ENCODE measurements around the gene SYNPO2L. TPM values are rescaled to one million over a fixed set of nuclear protein-coding genes. Genes with fewer than 3 reads are reported as not detected.

SYNPO2L gene
- total and polyA plus RNA-seq, 10 donors, result 0.02 to 0.23 (median 0.06) TPM; not detected in 5

DNA sequence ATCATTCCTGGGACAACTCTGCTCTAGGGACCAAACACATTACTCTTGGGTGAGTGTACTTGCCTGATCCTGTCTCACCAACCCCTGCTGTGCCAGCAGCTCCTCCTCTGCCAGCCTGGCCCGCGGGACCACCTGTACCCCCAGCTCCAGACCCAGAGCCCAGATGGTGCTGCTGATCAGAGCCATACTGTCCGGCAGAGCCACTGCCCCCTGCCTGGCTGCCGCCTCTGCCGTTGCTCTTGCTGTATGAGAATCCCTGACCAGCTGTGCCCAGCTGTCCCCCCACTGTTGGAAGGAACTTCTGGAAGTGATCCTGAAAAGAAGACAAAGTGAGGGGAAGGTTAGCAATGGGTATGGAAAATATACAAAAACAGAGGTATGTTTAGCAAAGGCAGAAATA, 21.4 kb downstream of the SYNPO2L start:
- no peaks in the 10 kb centered on the region for H3K4me1 ChIP-seq
- no peaks in the 10 kb centered on the region for H3K27me3 ChIP-seq (replicated peaks in 1 of 7)
- no peaks in the 10 kb centered on the region for H3K9me3 ChIP-seq
- 73 to 80% (median 78%) methylated on average over 5 of the region's 5 CpGs for WGBS, 5 donors
- no peaks in the 10 kb centered on the region for H3K36me3 ChIP-seq
- TF ChIP-seq POLR2A (IDR thresholded peaks at IDR 0.05) (no peak), CTCF (IDR thresholded peaks at IDR 0.05 in 8 of 11, conservative IDR thresholded peaks at IDR 0.05 in 3 of 11) (no peak), POLR2AphosphoS5 (IDR thresholded peaks at IDR 0.05) (no peak)
- H3K27ac ChIP-seq, result no peak overlapping the region
- H3K4me3 ChIP-seq, result no peak overlapping the region
- no peak for DNase-seq
- intact Hi-C loops (cut with DNase I; ENCODE audit: low total_unique reads), result no loop called here

DNA sequence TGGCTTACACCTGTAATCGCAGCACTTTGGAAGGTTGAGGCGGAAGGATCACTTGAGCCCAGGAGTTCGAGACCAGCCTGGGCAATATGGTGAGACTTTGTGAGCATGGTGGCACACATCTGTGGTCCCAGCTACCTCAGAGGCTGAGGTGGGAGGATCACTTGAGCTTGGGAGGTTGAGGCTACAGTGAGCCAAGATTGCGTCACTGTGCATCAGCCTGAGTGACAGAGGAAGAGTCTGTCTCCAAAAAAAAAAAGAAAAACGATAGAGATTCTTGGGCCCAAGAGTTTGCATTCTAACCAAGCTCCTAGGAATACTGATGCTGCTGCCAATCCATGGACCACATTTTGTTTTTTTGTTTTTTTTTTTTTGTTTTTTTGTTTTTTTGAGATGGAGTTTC, 26.7 kb downstream of the SYNPO2L start:
- whole genome bisulfite sequencing, 5 donors, result 85 to 94% (median 92%) methylated on average over 5 of the region's 5 CpGs
- no peak for DNase-seq
- intact Hi-C loops (cut with DNase I; ENCODE audit: low total_unique reads), result no loop called here

DNA sequence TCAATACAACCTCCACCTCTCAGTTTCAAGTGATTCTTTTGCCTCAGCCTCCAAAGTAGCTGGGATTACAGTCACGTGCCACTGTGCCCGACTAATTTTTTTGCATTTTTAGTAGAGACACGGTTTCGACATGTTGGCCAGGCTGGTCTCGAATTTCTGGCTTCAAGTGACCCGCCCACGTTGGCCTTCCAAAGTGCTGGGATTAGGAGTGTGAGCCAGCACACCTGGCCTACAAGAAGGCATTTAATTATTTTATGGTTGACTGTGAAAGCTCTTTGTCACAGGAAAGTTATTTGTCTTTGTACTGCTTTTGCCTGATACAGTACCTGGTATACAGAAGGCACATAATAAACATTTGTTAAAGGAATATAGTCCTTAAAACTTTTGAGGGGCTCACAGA, 27.4 kb downstream of the SYNPO2L start:
- H3K36me3 ChIP-seq, result no peaks in the 10 kb centered on the region
- H3K4me3 ChIP-seq, result no peak overlapping the region
- no peak overlapping the region for H3K27ac ChIP-seq
- H3K27me3 ChIP-seq (replicated peaks in 1 of 7), result no peaks in the 10 kb centered on the region
- WGBS, 5 donors, result 78 to 95% (median 90%) methylated on average over 7 of the region's 7 CpGs
- peaks cover 6 to 21% (median 16%) of the 10 kb centered on the region in 6 donors for H3K4me1 ChIP-seq
- no peak for DNase-seq
- no peaks in the 10 kb centered on the region for H3K9me3 ChIP-seq
- intact Hi-C loops (cut with DNase I; ENCODE audit: low total_unique reads), result no loop called here
- TF ChIP-seq POLR2A (IDR thresholded peaks at IDR 0.05), result no peak
- no peak for TF ChIP-seq POLR2AphosphoS5 (IDR thresholded peaks at IDR 0.05)
- TF ChIP-seq CTCF (IDR thresholded peaks at IDR 0.05 in 8 of 11, conservative IDR thresholded peaks at IDR 0.05 in 3 of 11), result no peak

More for the DNA sequence above, 26.7 kb downstream of the SYNPO2L start:
- Histone ChIP-seq H3K27me3 (replicated peaks in 1 of 7) (no peaks in the 10 kb centered on the region), H3K4me3 (no peak overlapping the region), H3K27ac (no peak overlapping the region), H3K4me1 (peaks cover 6 to 21% (median 16%) of the 10 kb centered on the region in 6 donors), H3K36me3 (no peaks in the 10 kb centered on the region), H3K9me3 (no peaks in the 10 kb centered on the region)
- no peak for TF ChIP-seq POLR2AphosphoS5 (IDR thresholded peaks at IDR 0.05)
- no peak for TF ChIP-seq CTCF (IDR thresholded peaks at IDR 0.05 in 8 of 11, conservative IDR thresholded peaks at IDR 0.05 in 3 of 11)
- TF ChIP-seq POLR2A (IDR thresholded peaks at IDR 0.05), result no peak

DNA sequence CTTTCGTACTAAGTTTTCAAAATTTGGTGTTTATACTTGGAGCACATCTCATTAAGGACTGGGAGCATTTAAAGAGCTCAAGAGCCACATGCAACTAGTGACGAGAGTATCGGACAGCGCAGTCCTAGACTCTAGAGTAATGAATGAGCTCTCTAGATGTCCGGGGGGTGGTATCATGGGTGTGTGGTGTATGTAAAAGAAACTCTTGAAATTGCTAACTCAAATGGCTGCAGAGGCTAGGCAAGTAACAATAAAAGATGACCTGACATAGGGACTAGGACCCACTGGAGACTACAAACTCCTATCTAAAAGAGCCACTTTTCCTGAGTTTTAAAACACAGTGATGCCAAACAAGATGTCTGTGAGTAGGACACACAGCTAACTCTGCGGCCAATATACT, 28.5 kb downstream of the SYNPO2L start:
- intact Hi-C loops (cut with DNase I; ENCODE audit: low total_unique reads), result no loop called here
- 93 to 97% (median 97%) methylated on average over 6 of the region's 6 CpGs for WGBS, 5 donors

More for the DNA sequence above, 28.5 kb downstream of the SYNPO2L start:
- Histone ChIP-seq H3K9me3 (no peaks in the 10 kb centered on the region), H3K4me3 (no peak overlapping the region), H3K27me3 (replicated peaks in 1 of 7) (no peaks in the 10 kb centered on the region), H3K36me3 (no peaks in the 10 kb centered on the region), H3K27ac (no peak overlapping the region), H3K4me1 (peaks cover 6 to 21% (median 16%) of the 10 kb centered on the region in 6 donors)
- no peak for DNase-seq
- TF ChIP-seq POLR2AphosphoS5 (IDR thresholded peaks at IDR 0.05), result no peak
- no peak for TF ChIP-seq POLR2A (IDR thresholded peaks at IDR 0.05)
- no peak for TF ChIP-seq CTCF (IDR thresholded peaks at IDR 0.05 in 8 of 11, conservative IDR thresholded peaks at IDR 0.05 in 3 of 11)
